Kidney epithelial cell (primary cell): Measurements from ENCODE around the gene ALDOC. TPM values are rescaled to one million over a fixed set of nuclear protein-coding genes. Genes with fewer than 3 reads are reported as not detected.

Experiments used
- DNase-seq: peaks from one replicate; pipeline ENCODE4 v3.0.0-alpha.2; 2010; ENCODE audit warnings: low read depth
- H3K27me3 ChIP-seq: 2 replicates; pipeline ENCODE4 v1.6.0; 2011; ENCODE audit warnings: low read length; ENCODE audit not compliant: control insufficient read depth, insufficient read depth
- H3K36me3 ChIP-seq: 2 replicates; pipeline ENCODE4 v1.5.1; 2011; ENCODE audit warnings: low read length; ENCODE audit not compliant: control insufficient read depth, insufficient read depth
- H3K4me3 ChIP-seq: 2 replicates; pipeline ENCODE4 v1.5.1; 2011; ENCODE audit warnings: low read depth, mild to moderate bottlenecking, control low read depth, low read length
- total RNA-seq: library from RNA; depleted of rRNA; stranded (reverse); fragments of >200 nt; gene quantifications from 2 replicates; pipeline ENCODE4 v1.2.3, GENCODE V29; 2015
- TF ChIP-seq, protein P1 (sequence below): IDR thresholded peaks from 2 replicates; pipeline ENCODE4 v1.5.1; 2011; ENCODE audit warnings: mild to moderate bottlenecking, moderate library complexity, low read length, control low read depth, inconsistent platforms; ENCODE audit not compliant: insufficient read depth, poor library complexity, severe bottlenecking

Gene ALDOC
- total RNA-seq, 1 donor from 2014 or later = 20.8 TPM

DNA sequence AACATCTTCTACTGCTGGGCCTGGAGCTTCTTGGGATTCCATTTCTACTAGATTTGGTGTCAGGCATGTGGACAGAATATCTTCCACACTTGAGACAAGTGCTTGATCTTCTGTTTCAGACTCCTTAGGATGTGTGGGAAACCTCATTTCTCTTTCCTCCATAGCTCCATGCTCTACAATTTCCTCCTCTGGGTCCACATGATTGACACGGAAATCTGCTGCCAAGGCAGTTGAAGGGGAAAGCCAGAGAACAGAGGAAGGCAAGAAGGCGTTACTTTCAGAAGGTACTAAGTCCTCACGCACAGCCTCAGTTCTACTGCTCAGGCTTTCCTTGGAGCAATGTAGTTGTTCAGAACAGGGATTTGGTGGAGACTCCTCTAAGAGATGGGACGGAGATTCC lies 15.6 kb upstream of the ALDOC start:
- no peaks in the 10 kb centered on the region for H3K27me3 ChIP-seq
- TF ChIP-seq, protein P1, sequence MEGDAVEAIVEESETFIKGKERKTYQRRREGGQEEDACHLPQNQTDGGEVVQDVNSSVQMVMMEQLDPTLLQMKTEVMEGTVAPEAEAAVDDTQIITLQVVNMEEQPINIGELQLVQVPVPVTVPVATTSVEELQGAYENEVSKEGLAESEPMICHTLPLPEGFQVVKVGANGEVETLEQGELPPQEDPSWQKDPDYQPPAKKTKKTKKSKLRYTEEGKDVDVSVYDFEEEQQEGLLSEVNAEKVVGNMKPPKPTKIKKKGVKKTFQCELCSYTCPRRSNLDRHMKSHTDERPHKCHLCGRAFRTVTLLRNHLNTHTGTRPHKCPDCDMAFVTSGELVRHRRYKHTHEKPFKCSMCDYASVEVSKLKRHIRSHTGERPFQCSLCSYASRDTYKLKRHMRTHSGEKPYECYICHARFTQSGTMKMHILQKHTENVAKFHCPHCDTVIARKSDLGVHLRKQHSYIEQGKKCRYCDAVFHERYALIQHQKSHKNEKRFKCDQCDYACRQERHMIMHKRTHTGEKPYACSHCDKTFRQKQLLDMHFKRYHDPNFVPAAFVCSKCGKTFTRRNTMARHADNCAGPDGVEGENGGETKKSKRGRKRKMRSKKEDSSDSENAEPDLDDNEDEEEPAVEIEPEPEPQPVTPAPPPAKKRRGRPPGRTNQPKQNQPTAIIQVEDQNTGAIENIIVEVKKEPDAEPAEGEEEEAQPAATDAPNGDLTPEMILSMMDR = no peak
- no peaks in the 10 kb centered on the region for H3K36me3 ChIP-seq
- DNase-seq = no peak
- no peak overlapping the region for H3K4me3 ChIP-seq

DNA sequence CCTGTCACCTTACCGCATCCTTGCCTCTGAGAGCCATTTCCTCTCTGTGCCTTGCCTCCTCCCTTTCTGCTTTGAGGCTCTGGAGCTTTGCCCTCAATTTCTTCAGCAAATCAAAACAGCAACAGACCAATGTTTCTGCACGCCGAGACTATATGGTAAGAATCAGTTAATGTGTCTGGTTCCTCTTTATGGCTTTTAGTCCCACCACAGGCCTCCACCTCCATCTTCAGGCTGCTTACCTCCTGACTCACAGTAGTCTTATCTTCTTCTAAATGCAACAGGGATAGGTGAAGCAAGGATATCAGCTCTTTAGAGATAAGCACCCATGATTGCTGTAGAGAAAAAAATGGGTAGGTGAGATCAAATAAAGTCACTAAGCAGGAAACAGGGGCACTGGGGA lies 9.2 kb upstream of the ALDOC start:
- H3K36me3 ChIP-seq = peaks cover 3% of the 10 kb centered on the region
- no peak for DNase-seq
- no peaks in the 10 kb centered on the region for H3K27me3 ChIP-seq
- H3K4me3 ChIP-seq = no peak overlapping the region
- TF ChIP-seq, protein P1 = no peak

DNA sequence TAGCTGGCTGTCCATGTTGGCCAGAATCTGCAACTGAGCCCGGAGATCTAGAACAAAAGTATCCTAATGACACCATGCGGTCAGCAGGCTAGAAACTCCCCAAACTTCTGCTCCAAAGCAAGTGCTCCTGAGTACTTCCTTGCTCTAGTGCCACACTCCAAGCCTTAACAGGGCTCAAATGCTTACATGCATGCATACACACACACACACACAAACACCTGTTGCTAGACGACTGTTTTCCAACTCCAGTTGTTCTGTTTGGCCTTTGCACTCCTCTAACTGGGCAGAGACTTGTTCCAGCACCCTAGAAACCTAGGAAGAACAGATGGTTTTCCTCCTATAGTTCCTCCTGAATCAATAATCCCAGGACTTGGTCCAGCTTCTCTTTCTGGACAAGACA lies 7.7 kb upstream of the ALDOC start:
- no peak for DNase-seq

DNA sequence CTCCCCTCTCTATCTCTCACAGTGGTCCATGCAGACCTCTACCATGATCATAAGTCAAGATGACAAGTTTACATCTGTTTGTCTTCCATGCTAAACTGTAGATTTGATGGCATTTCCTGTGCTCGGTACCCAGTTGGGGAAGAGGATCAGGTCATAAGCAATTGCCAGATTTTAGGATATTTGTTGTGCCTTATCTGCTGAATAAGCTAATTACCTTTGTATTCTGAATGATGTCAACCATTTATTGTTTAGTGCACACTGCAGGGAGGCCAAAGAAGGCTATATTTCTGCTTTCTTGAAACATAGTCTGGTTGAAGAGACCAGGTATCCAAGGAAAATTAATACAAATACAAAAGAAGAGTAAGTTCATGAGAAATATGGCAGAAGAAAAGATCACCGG lies 5.8 kb upstream of the ALDOC start:
- no peak overlapping the region for H3K4me3 ChIP-seq
- no peak for DNase-seq
- TF ChIP-seq, protein P1 = no peak
- peaks cover 3% of the 10 kb centered on the region for H3K36me3 ChIP-seq
- no peaks in the 10 kb centered on the region for H3K27me3 ChIP-seq

More for the DNA sequence above, 7.7 kb upstream of the ALDOC start:
- TF ChIP-seq, protein P1 = no peak
- Histone ChIP-seq H3K36me3 (peaks cover 3% of the 10 kb centered on the region), H3K4me3 (no peak overlapping the region), H3K27me3 (no peaks in the 10 kb centered on the region)

DNA sequence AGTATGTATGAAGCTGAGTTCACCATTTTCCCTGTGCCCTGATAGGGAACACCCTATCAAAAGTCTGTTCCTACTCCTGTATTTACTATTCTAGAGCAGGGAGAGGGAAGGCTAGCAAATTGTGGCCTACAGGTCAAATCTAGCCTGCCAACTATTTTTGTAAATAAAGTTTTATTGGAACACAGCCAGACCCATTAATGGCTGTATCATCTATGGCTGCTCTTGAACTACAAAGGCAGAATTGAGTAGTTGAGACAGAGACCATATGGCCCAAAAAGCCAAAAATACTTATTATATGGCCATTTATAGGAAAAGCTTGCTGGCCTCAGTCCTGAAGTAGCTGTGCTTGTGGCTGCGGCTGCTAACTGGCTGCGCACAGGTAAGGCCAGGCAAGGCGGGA lies 4.3 kb upstream of the ALDOC start:
- Histone ChIP-seq H3K4me3 (no peak overlapping the region), H3K36me3 (peaks cover 3% of the 10 kb centered on the region), H3K27me3 (no peaks in the 10 kb centered on the region)
- TF ChIP-seq, protein P1 = no peak
- DNase-seq = no peak

DNA sequence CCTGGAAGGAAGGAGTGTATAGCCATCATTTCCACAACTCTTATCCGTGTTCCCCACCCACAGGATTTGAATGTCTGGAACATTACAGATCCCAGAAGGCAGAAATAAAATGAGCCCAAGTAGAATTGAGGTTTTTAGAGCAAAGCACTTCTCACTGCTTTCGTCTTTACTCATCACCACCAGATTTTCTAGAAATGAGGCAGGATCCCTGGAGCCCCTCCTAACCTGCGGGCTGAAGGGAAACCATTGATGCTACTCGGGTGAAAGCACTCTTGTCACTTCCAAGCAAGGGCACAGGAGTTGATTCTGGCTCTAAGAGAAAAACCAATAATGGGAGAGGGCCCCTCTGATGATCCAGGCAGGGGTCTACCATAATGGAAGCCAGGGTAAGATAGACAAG lies 2.8 kb upstream of the ALDOC start:
- no peak for DNase-seq
- peaks cover 3% of the 10 kb centered on the region for H3K36me3 ChIP-seq
- TF ChIP-seq, protein P1 = no peak
- no peak overlapping the region for H3K4me3 ChIP-seq
- H3K27me3 ChIP-seq = no peaks in the 10 kb centered on the region
